GM23248 (cell line): ENCODE data around the gene MLLT6.

Source experiments
- EZH2 ChIP-seq: fragments of 200-600 bp; sonication (generic); IDR thresholded peaks from 2 replicates; pipeline ENCODE4 v1.6.1; 2018; ENCODE audit warnings: antibody characterized with exemption, mild to moderate bottlenecking; ENCODE audit not compliant: insufficient read depth, poor library complexity, severe bottlenecking
- EZH2phosphoT487 ChIP-seq: fragments of 200-600 bp; sonication (generic); IDR thresholded peaks from 2 replicates; pipeline ENCODE4 v1.6.1; 2018; ENCODE audit warnings: antibody characterized with exemption, moderate library complexity, mild to moderate bottlenecking, low read depth; ENCODE audit not compliant: insufficient read depth

- TF ChIP-seq EZH2 (no peak), EZH2phosphoT487 (no peak)
Observed at GRCh38 chr17:38674749-38675615, 30.1 kb upstream of the MLLT6 start, which contains the start of gene EPOP.
